ENCODE results near the gene CYB5D1. TPM values are rescaled to one million over a fixed set of nuclear protein-coding genes. Genes with fewer than 3 reads are reported as not detected.
A peak's percentile ranks its signal among the peaks of the same experiment; 100 is the strongest.

Gene CYB5D1
- total RNA-seq, 2 experiments from 2014 or later = 7.3 to 7.9 TPM

DNA sequence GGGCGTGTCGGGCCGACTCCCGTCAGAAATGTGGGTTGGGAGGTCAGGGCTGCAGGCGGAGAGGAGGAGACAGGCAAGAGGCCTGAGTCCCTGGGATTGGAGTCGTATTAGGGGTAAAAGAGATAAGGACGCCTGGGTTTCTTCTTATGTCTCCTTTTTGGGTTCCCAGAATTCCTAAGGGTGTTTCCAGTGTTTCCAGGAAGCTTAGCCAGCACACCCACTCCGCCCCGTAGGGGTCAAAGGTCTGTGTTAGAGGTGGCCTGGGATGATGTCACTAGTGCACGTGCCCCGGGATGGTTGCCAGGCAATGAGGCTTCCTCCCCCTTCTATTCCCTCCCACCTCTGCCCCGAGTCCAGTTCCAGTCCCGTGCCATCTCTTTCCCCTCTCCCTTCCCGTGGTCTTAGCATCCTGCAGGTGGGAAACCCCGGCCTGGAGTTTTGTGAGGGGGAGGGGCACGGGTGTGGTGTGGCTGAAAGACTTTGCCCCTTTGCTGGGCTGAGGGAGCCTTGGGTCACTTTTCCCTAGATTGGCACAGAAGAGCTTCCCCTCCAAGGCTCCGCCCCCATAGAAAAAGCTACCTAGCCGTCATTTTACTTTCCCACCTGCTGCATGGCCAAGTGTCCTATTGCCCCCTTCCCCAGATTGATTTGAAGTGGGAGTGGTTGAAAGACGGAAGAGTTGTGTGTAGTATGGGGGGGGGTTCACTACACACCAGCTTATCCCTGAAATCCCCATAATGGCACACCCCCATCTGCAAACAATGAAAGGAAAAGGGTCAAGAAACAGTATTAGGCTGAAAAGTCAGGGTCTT lies 21.0 kb upstream of the CYB5D1 start:
- DNase-seq = peak; percentile 59
- H3K27me3 Mint-ChIP-seq = peaks cover 13% of the 10 kb centered on the region
- H3K9me3 Mint-ChIP-seq = no peaks in the 10 kb centered on the region
- peak overlapping the region; percentile 88 for H3K4me3 Mint-ChIP-seq
- ATAC-seq (ENCODE audit: low read depth) = no peak
- H3K4me1 Mint-ChIP-seq = peaks cover 48% of the 10 kb centered on the region
- POLR2A ChIA-PET = interaction anchor here (0.6 to 2.7 kb wide), 5 partner anchors 14 to 1080 kb away, joined by 4 to 21 read pairs (median 7); partner anchors contain the start of genes NAA38 and TP53
- peak overlapping the region; percentile 78 for H3K27ac Mint-ChIP-seq
- no peaks in the 10 kb centered on the region for H3K36me3 Mint-ChIP-seq

- H3K27me3 Mint-ChIP-seq = peaks cover 7% of the 10 kb centered on the region
Measured at GRCh38 chr17:7837408-7838088, 20.3 kb upstream of the CYB5D1 start.

DNA sequence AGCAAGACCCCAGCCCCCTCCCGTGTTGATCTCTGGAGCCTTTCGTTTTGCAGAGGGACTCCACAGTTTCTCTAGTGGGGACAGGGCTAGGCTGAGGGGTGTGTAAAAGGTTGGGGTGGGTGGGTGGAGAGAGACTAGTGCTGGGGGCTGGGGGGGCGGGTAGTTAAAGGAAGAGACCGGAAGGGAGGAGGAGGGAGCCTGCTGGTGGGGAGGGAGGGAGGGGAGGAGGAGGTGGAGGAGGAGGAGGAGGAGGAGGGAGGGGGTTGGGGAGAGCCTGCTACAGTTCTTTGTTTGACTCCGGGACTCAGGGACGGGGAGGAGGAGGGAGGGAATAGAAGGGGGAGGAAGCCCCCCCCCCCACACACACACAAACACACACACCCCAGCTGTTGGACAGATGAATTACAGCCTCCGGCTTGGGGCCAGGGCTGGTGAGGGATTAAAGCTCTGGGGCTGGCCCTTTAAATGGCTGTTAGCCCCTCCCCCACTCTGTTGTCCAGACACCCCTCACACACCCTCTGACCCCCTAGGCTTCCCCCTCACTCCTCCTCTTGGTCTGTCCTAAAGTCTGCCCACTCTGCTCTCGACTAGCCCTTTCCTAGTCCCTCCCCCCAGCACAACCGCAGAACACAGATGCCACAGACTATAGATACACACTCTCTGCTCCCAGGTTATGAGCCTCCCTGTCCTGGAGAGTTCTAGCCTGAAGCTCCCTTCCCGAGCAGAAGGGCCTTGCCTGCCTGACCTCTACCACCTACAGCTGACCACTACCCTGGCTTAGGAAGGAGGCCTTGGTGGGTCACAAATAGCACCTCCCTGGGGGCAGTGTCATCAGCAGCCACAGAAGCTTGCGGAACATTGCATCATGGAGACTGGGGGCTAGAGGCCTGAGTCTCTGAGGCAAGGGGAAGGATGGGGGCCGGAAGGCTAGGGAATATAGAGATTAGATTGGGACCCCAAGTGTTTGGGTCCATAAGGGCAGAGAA lies 19.4 kb upstream of the CYB5D1 start:
- H3K4me1 Mint-ChIP-seq = peaks cover 52% of the 10 kb centered on the region
- POLR2A ChIA-PET = interaction anchor here (0.7 to 2.7 kb wide), 4 partner anchors 13 to 410 kb away, joined by 3 to 11 read pairs (median 6); partner anchors contain the start of genes NAA38 and TP53
- H3K27ac Mint-ChIP-seq = peak overlapping the region; percentile 71
- no peaks in the 10 kb centered on the region for H3K36me3 Mint-ChIP-seq
- peaks cover under 1% of the 10 kb centered on the region for H3K27me3 Mint-ChIP-seq
- H3K9me3 Mint-ChIP-seq = no peaks in the 10 kb centered on the region
- peak; percentile 55 for DNase-seq
- H3K4me3 Mint-ChIP-seq = peak overlapping the region; percentile 88
- no peak for ATAC-seq (ENCODE audit: low read depth)

More at GRCh38 chr17:7837408-7838088, 20.3 kb upstream of the CYB5D1 start:
- Mint-ChIP-seq H3K4me3 (peak overlapping the region; percentile 88), H3K27ac (peak overlapping the region; percentile 78), H3K36me3 (no peaks in the 10 kb centered on the region), H3K9me3 (no peaks in the 10 kb centered on the region), H3K4me1 (peaks cover 51% of the 10 kb centered on the region)
- POLR2A ChIA-PET = interaction anchor here (0.6 to 2.7 kb wide), 5 partner anchors 13 to 1081 kb away, joined by 3 to 11 read pairs (median 6); partner anchors contain the start of genes NAA38 and TP53
- no peak for DNase-seq
- no peak for ATAC-seq (ENCODE audit: low read depth)

GRCh38 chr17:7839190-7839875 lies 18.5 kb upstream of the CYB5D1 start:
- Mint-ChIP-seq H3K27ac (peak overlapping the region; percentile 71), H3K4me3 (peak overlapping the region; percentile 70), H3K36me3 (no peaks in the 10 kb centered on the region), H3K4me1 (peaks cover 53% of the 10 kb centered on the region), H3K9me3 (no peaks in the 10 kb centered on the region), H3K27me3 (no peaks in the 10 kb centered on the region)
- POLR2A ChIA-PET = interaction anchor here (2.7 kb wide), 1 partner anchor 12 kb away, joined by 11 read pairs; no protein-coding TSS in a partner anchor
- DNase-seq (peak; percentile 40), ATAC-seq (ENCODE audit: low read depth) (no peak)

DNA sequence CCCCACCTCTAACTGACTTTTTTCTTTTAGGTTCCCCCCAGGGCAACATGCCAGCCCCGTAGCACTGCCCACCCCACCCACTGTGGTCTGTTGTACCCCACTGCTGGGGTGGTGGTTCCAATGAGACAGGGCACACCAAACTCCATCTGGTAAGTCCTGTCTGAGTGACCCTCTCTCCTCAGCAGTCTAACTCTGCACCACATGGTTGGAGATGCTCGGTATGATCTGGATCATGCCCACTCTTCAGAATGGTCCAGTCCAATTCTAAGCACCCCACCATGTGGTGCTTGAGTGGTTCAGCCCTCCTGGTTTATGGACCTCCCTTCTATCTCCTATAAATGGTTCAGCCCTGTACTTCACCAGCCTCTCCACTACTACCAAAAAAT lies 17.9 kb upstream of the CYB5D1 start:
- POLR2A ChIA-PET = no interaction called here
- DNase-seq = no peak
- peak overlapping the region; percentile 48 for H3K27ac Mint-ChIP-seq
- H3K36me3 Mint-ChIP-seq = no peaks in the 10 kb centered on the region
- H3K27me3 Mint-ChIP-seq = no peaks in the 10 kb centered on the region
- no peak overlapping the region for H3K4me3 Mint-ChIP-seq
- H3K4me1 Mint-ChIP-seq = peaks cover 54% of the 10 kb centered on the region
- no peak for ATAC-seq (ENCODE audit: low read depth)
- no peaks in the 10 kb centered on the region for H3K9me3 Mint-ChIP-seq

DNA sequence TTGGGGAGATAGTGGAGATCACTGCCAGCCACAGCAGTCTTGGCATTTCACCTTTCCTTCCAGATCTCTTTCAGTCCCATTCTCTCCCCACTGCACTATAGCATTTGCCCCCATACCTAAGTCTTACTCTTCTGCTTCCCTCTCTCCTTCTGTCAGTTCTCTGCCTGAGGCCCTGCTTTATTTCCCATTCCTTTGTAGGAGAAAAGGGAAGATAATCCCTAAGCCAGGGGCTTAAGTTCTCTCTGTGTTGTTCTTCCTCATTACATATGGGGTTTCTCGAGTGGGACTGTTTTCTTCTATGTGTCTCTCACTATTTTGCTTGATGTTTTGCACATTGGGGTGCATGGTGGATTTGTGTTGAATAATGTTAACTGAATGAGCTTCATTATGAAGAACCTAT lies 17.4 kb upstream of the CYB5D1 start:
- ATAC-seq (ENCODE audit: low read depth) = no peak
- Mint-ChIP-seq H3K36me3 (no peaks in the 10 kb centered on the region), H3K27ac (no peak overlapping the region), H3K4me3 (peak overlapping the region; percentile 100), H3K9me3 (no peaks in the 10 kb centered on the region), H3K4me1 (peaks cover 54% of the 10 kb centered on the region), H3K27me3 (no peaks in the 10 kb centered on the region)
- POLR2A ChIA-PET = interaction anchor here (1.3 kb wide), 1 partner anchor 11 kb away, joined by 3 read pairs; no protein-coding TSS in a partner anchor
- DNase-seq = no peak

GRCh38 chr17:7840875-7841274 lies 16.9 kb upstream of the CYB5D1 start:
- POLR2A ChIA-PET = interaction anchor here (1.3 kb wide), 1 partner anchor 11 kb away, joined by 3 read pairs; no protein-coding TSS in a partner anchor
- DNase-seq = no peak
- Mint-ChIP-seq H3K27me3 (no peaks in the 10 kb centered on the region), H3K36me3 (no peaks in the 10 kb centered on the region), H3K4me1 (peaks cover 56% of the 10 kb centered on the region), H3K9me3 (no peaks in the 10 kb centered on the region), H3K4me3 (peak overlapping the region; percentile 100), H3K27ac (peak overlapping the region; percentile 84)
- ATAC-seq (ENCODE audit: low read depth) = no peak

DNA sequence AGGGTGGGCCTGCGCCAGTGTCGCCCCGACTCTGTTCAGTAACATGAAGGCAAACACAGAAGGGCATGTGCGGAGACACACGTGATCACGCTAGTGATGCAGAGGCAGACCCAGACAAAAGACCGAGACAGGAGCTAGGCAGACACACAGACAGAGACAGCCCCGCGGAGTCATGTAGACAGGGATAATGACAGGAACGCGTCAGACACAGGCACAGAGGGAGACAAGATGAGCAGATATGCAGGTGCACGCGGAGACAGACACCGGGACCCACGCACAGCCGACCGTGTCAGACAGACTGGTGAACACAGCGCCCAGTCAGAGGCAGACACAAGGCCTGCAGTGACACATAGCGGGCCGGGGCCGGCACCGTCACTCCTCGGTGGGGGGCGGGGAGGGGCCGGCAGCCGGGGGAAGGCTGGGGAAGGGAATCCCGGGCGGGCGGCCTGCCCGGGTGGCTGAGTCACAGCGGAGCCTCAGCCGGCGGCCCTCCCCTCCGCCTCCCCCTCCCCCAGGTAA lies 16.3 kb upstream of the CYB5D1 start:
- DNase-seq = peak; percentile 74
- peak overlapping the region; percentile 100 for H3K4me3 Mint-ChIP-seq
- H3K9me3 Mint-ChIP-seq = no peaks in the 10 kb centered on the region
- ATAC-seq (ENCODE audit: low read depth) = peak; percentile 19
- H3K27ac Mint-ChIP-seq = peak overlapping the region; percentile 84
- no peaks in the 10 kb centered on the region for H3K36me3 Mint-ChIP-seq
- no peaks in the 10 kb centered on the region for H3K27me3 Mint-ChIP-seq
- H3K4me1 Mint-ChIP-seq = peaks cover 55% of the 10 kb centered on the region
- POLR2A ChIA-PET = interaction anchor here (0.6 to 1.3 kb wide), 3 partner anchors 8 to 214 kb away, joined by 3 to 4 read pairs (median 3); partner anchors contain the start of gene SAT2

DNA sequence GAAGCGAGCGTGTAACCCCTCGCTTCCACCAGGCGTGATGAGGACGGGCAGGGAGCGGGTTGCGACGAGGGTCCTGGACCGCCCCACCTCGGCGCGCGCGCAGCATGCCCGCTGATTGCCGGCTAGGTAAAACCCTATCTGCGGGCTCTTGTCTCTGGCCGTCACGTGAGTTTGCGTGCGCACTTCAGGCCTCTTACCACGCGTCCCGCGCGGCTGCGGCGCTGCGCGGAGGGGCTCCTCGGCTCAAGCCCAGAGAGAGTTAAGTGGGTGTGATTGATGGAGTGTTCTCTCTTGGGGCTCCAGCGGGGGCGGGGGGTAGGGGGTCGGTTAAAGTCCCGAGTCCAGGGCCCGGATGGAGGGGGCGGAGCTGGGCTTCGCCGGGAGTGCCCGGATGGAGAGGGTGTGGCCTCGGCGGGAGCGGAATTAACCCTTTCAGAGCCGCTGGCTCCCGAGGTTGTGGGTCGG lies 15.9 kb upstream of the CYB5D1 start:
- ATAC-seq (ENCODE audit: low read depth) = peak; percentile 8
- peaks cover 2% of the 10 kb centered on the region for H3K36me3 Mint-ChIP-seq
- no peaks in the 10 kb centered on the region for H3K9me3 Mint-ChIP-seq
- H3K27ac Mint-ChIP-seq = peak overlapping the region; percentile 99
- DNase-seq = peak; percentile 90
- POLR2A ChIA-PET = interaction anchor here (0.5 to 1.2 kb wide), 7 partner anchors 9 to 289 kb away, joined by 3 to 6 read pairs (median 3); partner anchors contain the start of genes CNTROB, SAT2 and TRAPPC1
- H3K4me1 Mint-ChIP-seq = peaks cover 50% of the 10 kb centered on the region
- peak overlapping the region; percentile 100 for H3K4me3 Mint-ChIP-seq
- no peaks in the 10 kb centered on the region for H3K27me3 Mint-ChIP-seq

- Mint-ChIP-seq H3K36me3 (peaks cover 2% of the 10 kb centered on the region), H3K9me3 (no peaks in the 10 kb centered on the region), H3K27me3 (no peaks in the 10 kb centered on the region), H3K4me1 (peaks cover 43% of the 10 kb centered on the region), H3K27ac (peak overlapping the region; percentile 99), H3K4me3 (peak overlapping the region; percentile 100)
- DNase-seq (peak; percentile 80), ATAC-seq (ENCODE audit: low read depth) (peak; percentile 24)
- POLR2A ChIA-PET = interaction anchor here (0.5 to 1.7 kb wide), 12 partner anchors 8 to 601 kb away, joined by 3 to 6 read pairs (median 3); partner anchors contain the start of genes CNTROB, KDM6B, NAA38 and TRAPPC1
Measured at GRCh38 chr17:7842380-7843256, 15.2 kb upstream of the CYB5D1 start.

DNA sequence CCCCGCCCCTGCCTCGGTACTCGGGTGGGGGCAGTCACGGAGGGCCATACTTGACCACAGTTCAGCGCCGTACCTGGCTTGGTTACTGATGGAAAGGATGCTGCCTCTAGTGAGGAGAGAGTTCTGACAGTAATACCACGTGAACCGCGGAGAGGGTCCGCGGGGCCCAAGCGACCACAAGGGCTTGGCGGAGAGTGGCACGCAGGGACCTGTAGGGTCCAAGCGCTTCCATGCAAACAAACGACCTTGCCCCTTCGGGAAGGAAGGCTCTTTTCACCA lies 14.6 kb upstream of the CYB5D1 start:
- Mint-ChIP-seq H3K27ac (peak overlapping the region; percentile 99), H3K9me3 (no peaks in the 10 kb centered on the region), H3K36me3 (peaks cover 2% of the 10 kb centered on the region), H3K27me3 (no peaks in the 10 kb centered on the region), H3K4me3 (peak overlapping the region; percentile 100), H3K4me1 (peaks cover 41% of the 10 kb centered on the region)
- POLR2A ChIA-PET = interaction anchor here (0.7 to 1.7 kb wide), 7 partner anchors 9 to 602 kb away, joined by 3 to 6 read pairs (median 3); partner anchors contain the start of genes KDM6B and NAA38
- ATAC-seq (ENCODE audit: low read depth) (no peak), DNase-seq (no peak)
